Tibial nerve (tissue), 4 donors: Measurements from ENCODE around the gene WRAP73. TPM values are rescaled to one million over a fixed set of nuclear protein-coding genes. Genes with fewer than 3 reads are reported as not detected.
A peak's percentile ranks its signal among the peaks of the same experiment; 100 is the strongest.

Experiments
- DNase-seq, 2 donors: peaks; one replicate each; pipeline ENCODE4 v3.0.0-alpha.2; 2019; ENCODE audit warnings: low spot score in 2 of 2
- H3K27ac ChIP-seq, 4 donors: fragments of 200-600 bp; sonication (generic) in 3 of 4; one replicate each; pipeline ENCODE4 v1.5.1; 2017 to 2019; ENCODE audit warnings: mild to moderate bottlenecking in 1 of 4
- H3K27me3 ChIP-seq, 2 donors: fragments of 200-600 bp; sonication (generic) in 1 of 2; one replicate each; pipeline versions ENCODE4 v1.5.1 to v1.6.0; 2017 to 2019
- H3K36me3 ChIP-seq, 3 donors: fragments of 200-600 bp; sonication (generic); one replicate each; pipeline ENCODE4 v1.5.1; 2018 to 2019
- H3K4me1 ChIP-seq, 4 donors: fragments of 200-600 bp; sonication (generic) in 3 of 4; one replicate each; pipeline ENCODE4 v1.5.1; 2017 to 2019
- H3K4me3 ChIP-seq, 4 donors: fragments of 200-600 bp; sonication (generic) in 3 of 4; one replicate each; pipeline ENCODE4 v1.5.1; 2017 to 2019; ENCODE audit warnings: mild to moderate bottlenecking in 1 of 4, moderate library complexity in 1 of 4
- H3K9me3 ChIP-seq, 4 donors: fragments of 200-600 bp; sonication (generic) in 3 of 4; one replicate each; pipeline ENCODE4 v1.5.1; 2017 to 2019
- EP300 ChIP-seq, 2 donors: sonication (generic); formaldehyde crosslinking; IDR thresholded peaks; one replicate each; pipeline ENCODE4 v1.6.1; 2017; ENCODE audit warnings: antibody characterized with exemption in 2 of 2, mild to moderate bottlenecking in 1 of 2
- POLR2A ChIP-seq, 2 donors: fragments of 450-650 bp; IDR thresholded peaks; one replicate each; pipeline ENCODE4 v1.6.1; 2017; ENCODE audit warnings: antibody characterized with exemption in 2 of 2, mild to moderate bottlenecking in 2 of 2, moderate library complexity in 2 of 2
- WGBS, 2 donors: methylation state at CpG; one replicate each; pipeline ENCODE4 v1.1.5; 2018; 5-methylcytosine and 5-hydroxymethylcytosine counted together
- total RNA-seq, 4 donors: library from RNA; depleted of rRNA; stranded (reverse); fragments of >200 nt; gene quantifications; one replicate each; pipeline ENCODE4 v1.1.0, GENCODE V29; 2016
- TF ChIP-seq, protein P1 (sequence below), 5 experiments: fragments of 200-600 bp in 3 of 5; fragments of 450-650 bp in 2 of 5; sonication (generic) in 3 of 5; IDR thresholded peaks; one replicate each; pipeline ENCODE4 v1.5.1; 2016 to 2019; ENCODE audit warnings: antibody characterized with exemption in 5 of 5, mild to moderate bottlenecking in 3 of 5, moderate library complexity in 2 of 5

Gene WRAP73, protein sequence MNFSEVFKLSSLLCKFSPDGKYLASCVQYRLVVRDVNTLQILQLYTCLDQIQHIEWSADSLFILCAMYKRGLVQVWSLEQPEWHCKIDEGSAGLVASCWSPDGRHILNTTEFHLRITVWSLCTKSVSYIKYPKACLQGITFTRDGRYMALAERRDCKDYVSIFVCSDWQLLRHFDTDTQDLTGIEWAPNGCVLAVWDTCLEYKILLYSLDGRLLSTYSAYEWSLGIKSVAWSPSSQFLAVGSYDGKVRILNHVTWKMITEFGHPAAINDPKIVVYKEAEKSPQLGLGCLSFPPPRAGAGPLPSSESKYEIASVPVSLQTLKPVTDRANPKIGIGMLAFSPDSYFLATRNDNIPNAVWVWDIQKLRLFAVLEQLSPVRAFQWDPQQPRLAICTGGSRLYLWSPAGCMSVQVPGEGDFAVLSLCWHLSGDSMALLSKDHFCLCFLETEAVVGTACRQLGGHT
- total RNA-seq = 10 to 100 TPM; 11.1 to 17.1 (median 12.9) TPM

DNA sequence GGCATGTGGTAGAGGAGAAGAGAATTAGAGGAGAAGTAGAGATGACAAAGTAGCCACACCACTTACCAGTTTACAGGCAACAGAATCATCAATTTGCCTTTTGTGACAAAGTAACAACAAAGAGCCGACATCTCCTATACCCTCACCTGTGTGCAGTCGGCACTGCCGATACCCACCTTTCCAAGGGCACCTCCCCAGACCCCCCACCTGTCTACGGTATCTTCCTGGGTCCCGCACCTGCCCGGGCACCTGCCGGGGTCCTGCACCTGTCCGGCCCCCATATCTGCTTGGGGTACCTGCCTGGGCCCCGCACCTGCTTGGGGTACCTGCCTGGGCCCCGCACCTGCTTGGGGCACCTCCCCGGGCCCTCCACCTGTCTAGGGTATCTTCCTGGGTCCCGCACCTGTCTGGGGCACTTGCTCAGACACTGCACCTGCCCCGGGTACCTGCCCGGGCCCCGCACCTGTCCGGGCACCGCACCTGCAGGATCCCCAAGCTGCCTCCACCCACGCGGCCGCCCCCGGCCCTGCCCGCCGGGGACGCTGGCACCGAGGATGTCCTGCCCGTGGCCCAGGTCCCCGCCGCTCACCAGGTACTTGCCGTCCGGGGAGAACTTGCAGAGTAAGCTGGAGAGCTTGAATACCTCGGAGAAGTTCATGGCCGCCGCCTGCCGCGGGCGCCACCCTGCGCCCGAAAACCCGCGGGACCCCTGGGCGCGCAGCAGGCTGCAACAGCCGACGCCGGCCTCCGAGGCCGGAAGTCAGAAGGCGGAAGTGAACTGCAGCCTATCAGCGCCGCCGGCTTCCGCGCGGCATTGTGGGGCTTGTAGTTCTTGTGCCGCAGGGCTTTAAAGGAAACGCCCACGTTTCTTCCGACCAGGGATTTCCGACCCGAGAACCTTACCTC lies at the start of gene WRAP73:
WRAP73 (minus strand) TSS at position 762 of the 906 bp plus-strand sequence; CDS start at position 658, 104 bp downstream.
- peak within 1 kb of the TSS in 2 of 4 donors; percentile 60 to 62 for H3K27ac ChIP-seq
- WGBS, 2 donors = 5 to 11% methylated on average over 22 to 52 of the region's 60 CpGs

DNA sequence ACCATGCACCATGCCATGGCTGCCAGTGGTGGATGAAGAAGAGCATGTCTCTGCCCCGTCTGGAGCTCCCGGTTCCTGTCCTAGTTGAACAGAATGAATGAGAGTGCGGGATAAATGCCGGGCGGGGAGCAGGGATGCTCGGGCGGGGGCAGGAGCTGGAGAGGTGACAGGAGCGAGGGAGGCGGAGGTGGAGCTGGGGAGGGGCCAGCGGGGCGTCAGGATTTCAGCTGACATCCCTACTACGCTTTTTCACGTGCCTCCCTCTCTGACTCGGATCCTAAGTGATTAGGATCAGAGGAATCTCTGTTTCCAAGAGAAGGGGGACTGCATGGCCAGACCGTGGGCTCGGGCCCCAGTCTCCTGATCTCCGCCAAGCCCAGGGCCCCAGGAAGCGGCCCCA lies 49.7 kb upstream of the WRAP73 start:
- Histone ChIP-seq H3K4me1 (peaks cover 0 to 8% (median 0%) of the 10 kb centered on the region in 4 donors), H3K4me3 (no peak overlapping the region), H3K27ac (no peak overlapping the region), H3K9me3 (no peaks in the 10 kb centered on the region), H3K27me3 (peaks cover 0 to 55% of the 10 kb centered on the region in 2 donors), H3K36me3 (no peaks in the 10 kb centered on the region)
- WGBS, 2 donors = 56 to 62% methylated on average over 18 of the region's 18 CpGs
- no peak for TF ChIP-seq EP300 (IDR thresholded peaks at IDR 0.05)
- no peak for DNase-seq

More for the DNA sequence above, at the start of gene WRAP73:
- peak; percentile 49 to 84 for TF ChIP-seq POLR2A (IDR thresholded peaks at IDR 0.05)
- TF ChIP-seq EP300 (IDR thresholded peaks at IDR 0.05) = peak; percentile 79 to 82
- TF ChIP-seq, protein P1, sequence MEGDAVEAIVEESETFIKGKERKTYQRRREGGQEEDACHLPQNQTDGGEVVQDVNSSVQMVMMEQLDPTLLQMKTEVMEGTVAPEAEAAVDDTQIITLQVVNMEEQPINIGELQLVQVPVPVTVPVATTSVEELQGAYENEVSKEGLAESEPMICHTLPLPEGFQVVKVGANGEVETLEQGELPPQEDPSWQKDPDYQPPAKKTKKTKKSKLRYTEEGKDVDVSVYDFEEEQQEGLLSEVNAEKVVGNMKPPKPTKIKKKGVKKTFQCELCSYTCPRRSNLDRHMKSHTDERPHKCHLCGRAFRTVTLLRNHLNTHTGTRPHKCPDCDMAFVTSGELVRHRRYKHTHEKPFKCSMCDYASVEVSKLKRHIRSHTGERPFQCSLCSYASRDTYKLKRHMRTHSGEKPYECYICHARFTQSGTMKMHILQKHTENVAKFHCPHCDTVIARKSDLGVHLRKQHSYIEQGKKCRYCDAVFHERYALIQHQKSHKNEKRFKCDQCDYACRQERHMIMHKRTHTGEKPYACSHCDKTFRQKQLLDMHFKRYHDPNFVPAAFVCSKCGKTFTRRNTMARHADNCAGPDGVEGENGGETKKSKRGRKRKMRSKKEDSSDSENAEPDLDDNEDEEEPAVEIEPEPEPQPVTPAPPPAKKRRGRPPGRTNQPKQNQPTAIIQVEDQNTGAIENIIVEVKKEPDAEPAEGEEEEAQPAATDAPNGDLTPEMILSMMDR (IDR thresholded peaks at IDR 0.05) = peak in 1 of 5 experiments; percentile 9
- Histone ChIP-seq H3K4me1 (peaks cover 0 to 48% (median 21%) of the 10 kb centered on the region in 4 donors), H3K4me3 (peak within 1 kb of the TSS; percentile 71 to 98 (median 86)), H3K36me3 (peaks cover 0 to 30% (median 5%) of the 10 kb centered on the region in 3 donors), H3K27me3 (peaks cover 5 to 43% of the 10 kb centered on the region in 2 donors), H3K9me3 (no peaks in the 10 kb centered on the region)
- peak; percentile 79 to 82 for DNase-seq

DNA sequence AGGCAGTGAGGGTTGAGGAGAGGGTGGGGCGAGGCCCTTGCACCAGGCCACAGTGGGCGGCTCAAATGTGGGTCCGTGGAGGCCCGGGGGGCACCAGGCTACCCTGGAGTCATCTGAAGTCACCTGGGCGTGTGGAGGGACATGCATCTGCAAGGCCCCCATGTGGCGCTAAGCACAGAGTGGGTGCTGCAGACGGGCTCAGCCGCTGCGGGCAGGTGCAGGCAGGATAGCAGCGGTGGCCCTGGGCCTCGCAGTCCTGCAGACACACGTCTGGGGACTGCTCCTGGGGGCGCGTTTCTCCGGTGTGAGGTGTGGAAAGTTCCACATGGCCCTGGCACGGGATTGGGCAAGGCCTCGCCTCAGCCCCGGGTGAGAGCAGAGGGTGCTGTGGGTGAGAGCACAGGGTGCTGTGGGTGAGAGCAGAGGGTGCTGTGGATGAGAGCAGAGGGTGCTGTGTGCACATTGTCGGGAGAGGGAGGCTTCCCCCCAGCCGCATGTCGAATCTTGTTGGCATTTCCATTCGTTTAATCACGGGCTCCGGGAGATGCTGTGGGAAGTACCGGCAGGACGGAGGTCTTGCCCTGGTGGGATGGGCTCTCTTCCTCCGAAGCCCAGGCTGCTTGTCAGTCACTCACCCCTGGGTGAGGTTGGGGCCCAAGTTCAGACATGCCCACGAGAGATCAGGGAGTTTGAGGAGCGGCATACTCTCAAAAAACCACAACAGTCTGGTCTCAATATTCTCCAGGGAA lies 48.9 kb upstream of the WRAP73 start:
- Histone ChIP-seq H3K4me1 (peaks cover 0 to 8% (median 0%) of the 10 kb centered on the region in 4 donors), H3K4me3 (no peak overlapping the region), H3K36me3 (no peaks in the 10 kb centered on the region), H3K9me3 (no peaks in the 10 kb centered on the region), H3K27ac (no peak overlapping the region), H3K27me3 (peaks cover 0 to 49% of the 10 kb centered on the region in 2 donors)
- TF ChIP-seq, protein P1 (IDR thresholded peaks at IDR 0.05) = no peak
- TF ChIP-seq POLR2A (IDR thresholded peaks at IDR 0.05) (no peak), EP300 (IDR thresholded peaks at IDR 0.05) (no peak)
- WGBS, 2 donors = 81 to 84% methylated on average over 23 to 29 of the region's 29 CpGs
- DNase-seq = no peak

DNA sequence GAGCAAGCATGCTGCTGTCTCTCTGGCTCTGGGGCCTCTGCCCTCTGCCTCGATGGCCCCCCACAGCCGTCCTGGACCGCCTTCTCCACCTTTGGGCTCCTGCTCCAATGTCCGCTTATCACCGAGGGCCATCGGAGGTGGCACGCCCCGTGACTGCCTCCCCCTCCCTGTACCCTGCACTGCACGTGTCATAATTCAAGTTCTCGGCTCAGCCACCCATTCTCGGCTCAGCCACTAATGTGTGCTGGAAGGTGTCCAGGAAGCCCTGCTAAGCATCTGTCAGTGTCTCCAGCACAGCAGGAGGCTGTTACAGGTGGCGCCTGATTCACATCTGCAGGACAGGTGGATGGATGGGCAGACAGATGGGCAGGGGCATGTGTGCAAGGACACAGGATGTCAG lies 47.9 kb upstream of the WRAP73 start:
- peaks cover 0 to 45% of the 10 kb centered on the region in 2 donors for H3K27me3 ChIP-seq
- no peak overlapping the region for H3K27ac ChIP-seq
- H3K4me1 ChIP-seq = peaks cover 0 to 8% (median 0%) of the 10 kb centered on the region in 4 donors
- WGBS, 2 donors = 80 to 89% methylated on average over 9 to 12 of the region's 12 CpGs
- no peak for DNase-seq
- no peaks in the 10 kb centered on the region for H3K36me3 ChIP-seq
- H3K9me3 ChIP-seq = no peaks in the 10 kb centered on the region
- TF ChIP-seq EP300 (IDR thresholded peaks at IDR 0.05) = no peak
- TF ChIP-seq, protein P1 (IDR thresholded peaks at IDR 0.05) = no peak
- H3K4me3 ChIP-seq = no peak overlapping the region

DNA sequence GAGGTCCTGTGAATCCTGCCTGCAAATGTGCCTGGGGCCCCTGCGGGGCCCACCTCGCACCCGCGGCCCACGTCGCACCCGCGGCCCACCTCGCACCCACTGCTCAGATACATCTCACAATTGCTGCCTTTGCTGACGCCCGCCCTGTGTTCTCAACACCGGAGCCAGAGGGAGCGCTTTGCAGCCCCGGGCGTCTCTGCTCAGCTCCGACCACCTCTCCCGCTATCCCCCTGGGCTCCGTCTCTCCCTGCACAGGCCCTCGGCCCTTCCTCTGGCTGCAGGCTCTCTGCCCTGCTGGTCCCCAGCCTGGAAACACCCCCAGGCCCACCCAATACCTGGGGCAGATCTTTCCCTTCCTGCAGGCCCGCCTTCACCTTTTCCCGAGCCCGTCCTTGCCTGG lies 47.2 kb upstream of the WRAP73 start:
- peaks cover 0 to 41% of the 10 kb centered on the region in 2 donors for H3K27me3 ChIP-seq
- no peak for DNase-seq
- H3K4me1 ChIP-seq = peaks cover 0 to 8% (median 0%) of the 10 kb centered on the region in 4 donors
- TF ChIP-seq POLR2A (IDR thresholded peaks at IDR 0.05) (no peak), EP300 (IDR thresholded peaks at IDR 0.05) (no peak)
- TF ChIP-seq, protein P1 (IDR thresholded peaks at IDR 0.05) = no peak
- H3K27ac ChIP-seq = no peak overlapping the region
- 92 to 95% methylated on average over 20 to 22 of the region's 22 CpGs for WGBS, 2 donors
- no peaks in the 10 kb centered on the region for H3K9me3 ChIP-seq
- H3K36me3 ChIP-seq = no peaks in the 10 kb centered on the region
- H3K4me3 ChIP-seq = no peak overlapping the region
